Mesenchymal stem cell (in vitro differentiated cells and primary cell): ENCODE data around the gene RCBTB2.
A peak's percentile ranks its signal among the peaks of the same experiment; 100 is the strongest.

ENCODE experiments used
- DNase-seq: peaks from one replicate; pipeline ENCODE4 v3.0.0-alpha.2; 2013
- H2AFZ ChIP-seq: one replicate; pipeline ENCODE4 v1.6.1; 2013; ENCODE audit warnings: low read depth, mild to moderate bottlenecking, control low read depth, inconsistent platforms, low read length, moderate library complexity
- H2AK5ac ChIP-seq: 2 replicates; pipeline ENCODE4 v1.6.1; 2013; ENCODE audit warnings: low read length, moderate library complexity, mild to moderate bottlenecking, inconsistent platforms; ENCODE audit not compliant: severe bottlenecking
- H2BK120ac ChIP-seq: one replicate; pipeline ENCODE4 v1.6.1; 2013; ENCODE audit warnings: low read depth, mild to moderate bottlenecking, inconsistent platforms, low read length, moderate library complexity
- H2BK12ac ChIP-seq, 2 experiments: one replicate each; pipeline ENCODE4 v1.6.1; 2013; ENCODE audit warnings: inconsistent platforms in 2 of 2, low read length in 2 of 2, mild to moderate bottlenecking in 2 of 2, moderate library complexity in 2 of 2, control low read depth in 1 of 2
- H2BK15ac ChIP-seq: one replicate; pipeline ENCODE4 v1.6.1; 2013; ENCODE audit warnings: mild to moderate bottlenecking, low read depth, inconsistent platforms; ENCODE audit not compliant: poor library complexity, severe bottlenecking
- H2BK5ac ChIP-seq: 2 replicates; pipeline ENCODE4 v1.6.1; 2013; ENCODE audit warnings: low read depth, mild to moderate bottlenecking, low read length, control low read depth, inconsistent platforms; ENCODE audit not compliant: poor library complexity, severe bottlenecking
- H3K14ac ChIP-seq, 2 experiments: one replicate each; pipeline ENCODE4 v1.6.1; 2013; ENCODE audit warnings: inconsistent platforms in 2 of 2, low read length in 2 of 2, control low read depth in 1 of 2, mild to moderate bottlenecking in 1 of 2, moderate library complexity in 1 of 2
- H3K18ac ChIP-seq, 2 experiments: one replicate each; pipeline ENCODE4 v1.6.1; 2013; ENCODE audit warnings: inconsistent platforms in 2 of 2, low read length in 2 of 2, control low read depth in 1 of 2, low read depth in 1 of 2, mild to moderate bottlenecking in 1 of 2
- H3K23ac ChIP-seq, 2 experiments: one replicate each; pipeline ENCODE4 v1.6.1; 2013; ENCODE audit warnings: inconsistent platforms in 2 of 2, low read length in 2 of 2, mild to moderate bottlenecking in 2 of 2, moderate library complexity in 2 of 2, control low read depth in 1 of 2
- H3K27ac ChIP-seq: 2 replicates; pipeline ENCODE4 v1.5.1; 2013; ENCODE audit warnings: mild to moderate bottlenecking, moderate library complexity, low read length, control low read depth, inconsistent platforms; ENCODE audit not compliant: poor library complexity, severe bottlenecking
- H3K27me3 ChIP-seq, 2 experiments: 2 replicates each; pipeline versions ENCODE4 v1.6.1 to v1.7.0; 2013; ENCODE audit warnings: low read length in 2 of 2, mild to moderate bottlenecking in 2 of 2, moderate library complexity in 2 of 2, control low read depth in 1 of 2, inconsistent platforms in 1 of 2; ENCODE audit not compliant: control insufficient read depth in 1 of 2, insufficient read depth in 1 of 2
- H3K36me3 ChIP-seq, 2 experiments: 2 replicates each; pipeline versions ENCODE4 v1.6.1 to v1.7.0; 2013; ENCODE audit warnings: low read length in 2 of 2, control low read depth in 1 of 2, inconsistent platforms in 1 of 2, low read depth in 1 of 2, mild to moderate bottlenecking in 1 of 2; ENCODE audit not compliant: insufficient read depth in 2 of 2, control insufficient read depth in 1 of 2
- H3K4ac ChIP-seq, 2 experiments: one replicate each; pipeline ENCODE4 v1.6.1; 2013; ENCODE audit warnings: inconsistent platforms in 2 of 2, low read length in 2 of 2, mild to moderate bottlenecking in 2 of 2, moderate library complexity in 2 of 2, control low read depth in 1 of 2, low read depth in 1 of 2
- H3K4me1 ChIP-seq: 2 replicates; pipeline ENCODE4 v1.6.1; 2013; ENCODE audit warnings: low read depth, low read length, control low read depth; ENCODE audit not compliant: control insufficient read depth, insufficient read depth
- H3K4me2 ChIP-seq: 2 replicates; pipeline ENCODE4 v1.6.1; 2013; ENCODE audit warnings: low read length, mild to moderate bottlenecking, inconsistent platforms; ENCODE audit not compliant: poor library complexity, severe bottlenecking
- H3K4me3 ChIP-seq, 2 experiments: 2 replicates each; pipeline versions ENCODE4 v1.5.1 to v1.7.0; 2013; ENCODE audit warnings: low read length in 2 of 2, mild to moderate bottlenecking in 2 of 2, control low read depth in 1 of 2, low read depth in 1 of 2; ENCODE audit not compliant: insufficient read depth in 1 of 2
- H3K79me1 ChIP-seq: replicated peaks from 2 replicates; pipeline ENCODE4 v1.6.1; 2013; ENCODE audit warnings: mild to moderate bottlenecking, control low read depth, low read length, inconsistent platforms; ENCODE audit not compliant: poor library complexity, severe bottlenecking
- H3K9ac ChIP-seq: 2 replicates; pipeline ENCODE4 v1.7.0; 2013; ENCODE audit warnings: mild to moderate bottlenecking, low read length, moderate library complexity
- H3K9me3 ChIP-seq: 2 replicates; pipeline ENCODE4 v1.7.0; 2013; ENCODE audit warnings: mild to moderate bottlenecking, low read length; ENCODE audit not compliant: control insufficient read depth
- H4K8ac ChIP-seq: one replicate; pipeline ENCODE4 v1.6.1; 2013; ENCODE audit warnings: inconsistent platforms, mild to moderate bottlenecking, low read length, moderate library complexity
- H4K91ac ChIP-seq: one replicate; pipeline ENCODE4 v1.6.1; 2013; ENCODE audit warnings: mild to moderate bottlenecking, low read length, inconsistent platforms
- WGBS: methylation state at CpG from one replicate; pipeline ENCODE4 v1.1.7; 2013; ENCODE audit warnings: mixed read lengths; 5-methylcytosine and 5-hydroxymethylcytosine counted together

Gene RCBTB2

DNA sequence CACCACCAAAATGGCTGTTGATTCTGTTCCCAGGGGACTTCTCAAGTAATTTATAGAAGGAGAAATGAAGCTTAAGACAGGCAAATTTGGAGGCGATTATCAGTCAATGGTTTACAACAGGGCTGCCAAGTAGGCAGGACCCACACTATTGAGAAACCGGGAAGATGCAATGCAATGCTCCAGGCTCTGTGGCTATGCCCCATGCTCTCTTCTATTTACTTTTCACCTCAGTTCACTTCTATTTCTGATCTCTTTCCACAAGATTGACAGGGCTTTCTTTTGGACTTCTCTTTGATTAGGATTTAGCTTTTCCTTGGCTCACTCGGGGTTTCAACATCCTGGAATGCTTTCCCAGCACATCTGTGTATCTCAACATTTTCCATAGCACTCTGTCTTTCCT is 12.7 kb upstream of the RCBTB2 start:
- Histone ChIP-seq H3K4me2 (no peak overlapping the region), H3K27ac (no peak overlapping the region), H3K23ac (no peak overlapping the region), H3K79me1 (no peaks in the 10 kb centered on the region), H3K9ac (no peak overlapping the region), H4K91ac (no peak overlapping the region), H2AFZ (no peak overlapping the region), H3K36me3 (no peaks in the 10 kb centered on the region), H2AK5ac (no peak overlapping the region), H3K27me3 (no peaks in the 10 kb centered on the region), H2BK12ac (no peak overlapping the region), H3K4me3 (no peak overlapping the region), H3K18ac (no peak overlapping the region), H4K8ac (no peak overlapping the region), H3K4ac (no peak overlapping the region), H3K9me3 (no peaks in the 10 kb centered on the region), H2BK15ac (no peak overlapping the region), H3K14ac (no peak overlapping the region), H3K4me1 (peaks cover 5% of the 10 kb centered on the region), H2BK120ac (no peak overlapping the region), H2BK5ac (no peak overlapping the region)
- WGBS, result 92% methylated on average over 3 of the region's 3 CpGs
- DNase-seq, result no peak

DNA sequence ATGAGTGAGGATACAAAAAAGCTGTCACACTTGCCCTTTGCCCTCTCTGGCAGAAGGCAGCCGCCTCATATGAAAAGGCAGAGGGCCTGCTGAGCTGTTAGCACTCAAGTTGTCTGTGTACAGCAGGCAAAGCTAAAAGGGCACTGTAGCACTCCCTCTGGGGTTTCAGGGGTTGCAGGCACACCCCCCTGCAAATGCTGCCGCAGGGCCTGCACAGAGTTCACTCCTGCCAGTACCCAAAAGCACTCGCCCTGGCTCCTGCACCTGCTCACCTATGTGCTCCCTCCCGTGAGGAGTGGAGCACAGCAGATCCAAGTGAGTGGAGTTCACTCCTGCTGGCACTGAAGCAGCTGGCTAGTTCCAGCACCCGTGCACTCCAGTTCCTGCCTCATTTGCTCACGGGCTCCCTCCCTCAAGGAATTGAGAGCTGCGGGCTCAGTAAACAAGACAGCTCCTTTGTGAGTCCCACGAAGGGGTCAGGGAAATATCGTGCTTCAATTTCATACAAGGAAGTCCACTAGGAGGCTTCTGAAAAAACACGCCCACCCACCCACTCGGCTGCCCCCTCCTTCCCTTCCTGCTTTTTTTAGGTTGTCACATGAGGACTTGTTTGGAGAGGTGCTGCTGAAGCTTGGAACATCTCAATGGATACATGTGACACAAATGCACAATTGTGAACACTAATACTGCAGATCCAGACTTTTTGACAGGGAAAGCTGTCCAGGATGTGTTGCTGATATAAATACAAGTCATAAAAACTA is 9.9 kb upstream of the RCBTB2 start:
- Histone ChIP-seq H2BK5ac (no peak overlapping the region), H3K4ac (no peak overlapping the region), H3K36me3 (no peaks in the 10 kb centered on the region), H4K8ac (no peak overlapping the region), H2BK120ac (no peak overlapping the region), H3K4me3 (no peak overlapping the region), H3K4me2 (no peak overlapping the region), H3K79me1 (no peaks in the 10 kb centered on the region), H2BK15ac (no peak overlapping the region), H2BK12ac (no peak overlapping the region), H3K27ac (no peak overlapping the region), H2AK5ac (no peak overlapping the region), H3K27me3 (no peaks in the 10 kb centered on the region), H3K9ac (no peak overlapping the region), H3K4me1 (peaks cover 5% of the 10 kb centered on the region), H3K18ac (peak overlapping the region; percentile 14 to 16), H3K14ac (no peak overlapping the region), H2AFZ (no peak overlapping the region), H4K91ac (no peak overlapping the region), H3K9me3 (no peaks in the 10 kb centered on the region), H3K23ac (no peak overlapping the region)
- 24% methylated on average over 10 of the region's 11 CpGs for WGBS
- DNase-seq, result peak; percentile 45

DNA sequence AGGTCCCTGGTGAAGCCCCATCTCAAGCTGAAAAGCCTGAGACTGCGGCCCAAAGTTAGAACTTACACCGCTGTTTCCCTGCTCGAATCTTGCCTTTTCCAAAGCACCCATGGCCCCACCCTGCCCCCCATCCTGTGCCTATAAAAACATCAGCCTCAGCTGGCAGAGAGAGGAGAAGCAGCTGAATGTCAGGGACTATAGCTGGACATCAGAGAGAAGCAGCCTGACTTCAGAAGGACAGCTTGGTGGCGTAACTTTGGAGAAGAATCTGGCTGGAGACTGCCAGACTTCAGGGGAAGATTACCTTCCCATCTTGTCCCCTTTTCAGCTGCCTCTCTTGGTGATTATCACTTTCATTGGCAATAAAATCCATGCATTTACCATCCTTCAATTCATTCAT is 9.3 kb upstream of the RCBTB2 start:
- Histone ChIP-seq H3K27me3 (no peaks in the 10 kb centered on the region), H3K4me3 (no peak overlapping the region), H3K4ac (no peak overlapping the region), H2BK5ac (no peak overlapping the region), H3K9ac (no peak overlapping the region), H3K79me1 (no peaks in the 10 kb centered on the region), H2BK120ac (no peak overlapping the region), H3K9me3 (no peaks in the 10 kb centered on the region), H4K91ac (no peak overlapping the region), H3K23ac (no peak overlapping the region), H3K18ac (no peak overlapping the region), H2BK12ac (no peak overlapping the region), H3K27ac (no peak overlapping the region), H3K36me3 (no peaks in the 10 kb centered on the region), H2AK5ac (no peak overlapping the region), H4K8ac (no peak overlapping the region), H2AFZ (no peak overlapping the region), H3K14ac (no peak overlapping the region), H3K4me2 (no peak overlapping the region), H2BK15ac (no peak overlapping the region), H3K4me1 (peaks cover 5% of the 10 kb centered on the region)
- DNase-seq, result no peak
- WGBS, result 94% methylated on average over 4 of the region's 4 CpGs

DNA sequence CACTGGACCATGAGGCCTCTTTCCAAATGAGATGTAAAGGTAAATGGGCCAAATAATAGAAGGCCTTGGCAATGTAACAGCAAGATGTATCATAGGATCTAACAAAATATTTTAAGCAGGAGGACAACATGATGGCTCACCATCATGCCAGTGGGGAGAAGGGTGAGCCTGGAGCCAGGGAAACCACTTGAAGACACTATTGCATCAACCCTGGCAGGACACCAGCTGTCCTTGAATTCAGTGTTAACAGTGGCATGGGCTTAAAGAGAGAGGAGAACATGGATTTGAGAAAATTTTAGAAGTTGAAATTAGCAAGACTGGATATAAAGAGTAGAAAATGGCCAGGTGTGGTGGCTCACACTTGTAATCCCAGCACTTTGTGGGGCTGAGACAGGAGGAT is 6.7 kb upstream of the RCBTB2 start:
- Histone ChIP-seq H3K23ac (no peak overlapping the region), H4K8ac (no peak overlapping the region), H3K79me1 (no peaks in the 10 kb centered on the region), H4K91ac (no peak overlapping the region), H3K36me3 (no peaks in the 10 kb centered on the region), H3K18ac (no peak overlapping the region), H3K4ac (no peak overlapping the region), H3K4me2 (no peak overlapping the region), H3K9me3 (no peaks in the 10 kb centered on the region), H3K4me3 (no peak overlapping the region), H2BK5ac (no peak overlapping the region), H3K27me3 (no peaks in the 10 kb centered on the region), H2AFZ (no peak overlapping the region), H2BK120ac (no peak overlapping the region), H3K4me1 (peaks cover 5% of the 10 kb centered on the region), H3K14ac (no peak overlapping the region), H2BK12ac (no peak overlapping the region), H2BK15ac (no peak overlapping the region), H3K27ac (no peak overlapping the region), H2AK5ac (no peak overlapping the region), H3K9ac (no peak overlapping the region)
- DNase-seq, result no peak
